GM19025 (cell line): ENCODE data around the gene SMTNL2.
"Not testable (repeated sequence)": the region's sequence is repeated elsewhere in the genome, so short reads cannot be mapped to it uniquely, and the experiment has no call there.

Experiments used
- ATAC-seq: cut with Tn5 transposase; IDR thresholded peaks from one replicate; pipeline ENCODE4 v1.9.1; 2021; ENCODE audit warnings: mild to moderate bottlenecking, low read depth, moderate library complexity; ENCODE audit not compliant: unreplicated experiment

The SMTNL2 gene

DNA sequence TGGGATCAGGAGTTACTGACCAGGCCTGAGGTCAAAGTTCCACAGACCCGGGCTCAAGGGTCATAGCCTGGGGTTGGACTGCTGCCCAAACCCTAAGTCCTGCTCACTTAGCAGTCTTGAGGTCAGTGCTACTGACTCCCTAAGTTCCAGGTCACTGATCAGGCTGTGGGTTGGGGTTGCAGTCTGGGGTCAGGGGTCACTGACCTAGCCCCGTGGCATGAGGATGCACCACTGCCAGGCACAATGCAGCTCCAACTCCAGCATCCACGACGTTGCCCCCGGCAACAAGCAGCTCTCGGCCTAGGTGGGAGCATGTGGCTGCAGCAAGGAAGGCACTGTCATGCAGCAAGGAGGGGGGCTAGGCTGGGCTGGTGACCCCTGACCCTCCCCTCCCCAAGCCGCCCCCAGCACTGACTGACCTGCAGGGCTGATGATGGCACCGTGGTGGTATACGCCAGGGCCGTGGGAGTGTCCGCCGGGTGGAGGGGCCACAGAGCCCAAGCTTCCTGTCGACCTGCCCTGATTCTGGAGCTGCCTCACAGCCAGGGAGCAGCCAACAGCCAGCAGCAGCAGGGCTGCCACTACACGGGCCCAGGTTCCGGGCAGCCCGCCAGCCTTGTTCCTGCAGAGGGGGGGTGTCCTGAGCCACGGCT, 25.1 kb upstream of the SMTNL2 start:
- ATAC-seq: no peak

DNA sequence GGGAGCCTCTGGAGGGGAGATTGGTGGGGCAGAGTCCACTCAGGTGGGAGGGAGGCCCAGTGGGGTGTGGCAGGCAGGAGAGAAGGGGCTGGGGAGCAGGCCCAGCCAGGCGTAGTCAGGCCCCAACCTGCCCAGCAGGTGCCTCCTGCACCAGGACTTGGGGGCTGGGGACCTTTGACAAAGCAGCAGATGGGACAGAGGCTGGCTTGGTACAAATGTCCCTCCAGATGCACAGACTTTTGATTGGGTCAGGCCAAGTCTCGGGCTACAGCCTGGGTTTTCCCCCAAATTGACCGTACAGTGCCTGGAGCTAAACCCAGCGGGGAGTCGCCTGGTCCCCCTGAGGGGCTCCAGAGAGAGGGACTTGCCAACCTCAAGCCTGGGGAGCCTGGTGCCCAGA, 24.4 kb upstream of the SMTNL2 start:
- ATAC-seq: no peak

DNA sequence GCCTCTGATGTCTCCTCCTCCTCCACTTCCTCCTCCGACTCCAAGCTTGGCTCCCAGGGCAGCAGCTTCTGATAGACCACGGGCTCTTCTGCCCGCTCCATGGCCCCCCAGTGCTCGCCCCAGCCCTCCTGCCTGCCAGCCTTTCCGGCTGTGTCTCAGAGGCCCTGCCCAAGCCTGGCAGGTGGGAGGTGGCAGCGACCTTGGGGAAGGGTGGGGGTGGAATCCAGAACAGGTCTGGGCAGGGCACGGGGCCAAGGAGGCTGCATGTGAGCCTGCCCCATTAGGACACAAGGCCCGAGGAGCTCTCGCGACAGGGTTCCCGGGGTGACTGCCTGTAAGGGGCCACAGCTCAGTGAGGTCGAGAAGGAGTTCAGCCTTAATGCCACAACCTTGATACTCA, 23.9 kb upstream of the SMTNL2 start, which contains the start of gene GGT6:
Gene GGT6 (minus strand): TSS at position 157 of the 400 bp plus-strand sequence. CDS start 56 bp downstream, at position 101.
- no peak for ATAC-seq

DNA sequence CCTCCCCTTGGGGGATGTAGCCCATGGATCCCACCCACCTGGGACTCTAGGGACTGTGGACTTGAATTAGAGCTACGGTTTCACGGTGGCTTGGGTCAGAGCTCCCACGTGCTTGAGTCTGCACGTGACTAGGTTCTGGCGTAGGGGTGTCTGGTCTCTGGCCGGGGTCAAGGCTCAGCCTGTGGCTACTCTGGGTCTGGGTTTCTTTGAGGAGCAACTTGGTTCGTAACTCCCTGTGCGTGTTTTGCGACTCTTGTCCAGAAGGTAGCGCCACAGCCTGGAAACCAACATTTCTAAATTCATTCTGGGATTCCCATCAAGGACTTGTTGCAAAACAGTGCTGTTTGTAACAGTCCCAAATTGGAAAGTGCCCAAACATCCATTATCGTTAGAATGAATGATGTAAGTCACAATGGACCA, 23.5 kb upstream of the SMTNL2 start:
- no peak for ATAC-seq

GRCh38 chr17:4562015-4562969, 22.0 kb upstream of the SMTNL2 start:
- ATAC-seq: no peak

GRCh38 chr17:4565209-4566141, 18.9 kb upstream of the SMTNL2 start:
- ATAC-seq: no peak

DNA sequence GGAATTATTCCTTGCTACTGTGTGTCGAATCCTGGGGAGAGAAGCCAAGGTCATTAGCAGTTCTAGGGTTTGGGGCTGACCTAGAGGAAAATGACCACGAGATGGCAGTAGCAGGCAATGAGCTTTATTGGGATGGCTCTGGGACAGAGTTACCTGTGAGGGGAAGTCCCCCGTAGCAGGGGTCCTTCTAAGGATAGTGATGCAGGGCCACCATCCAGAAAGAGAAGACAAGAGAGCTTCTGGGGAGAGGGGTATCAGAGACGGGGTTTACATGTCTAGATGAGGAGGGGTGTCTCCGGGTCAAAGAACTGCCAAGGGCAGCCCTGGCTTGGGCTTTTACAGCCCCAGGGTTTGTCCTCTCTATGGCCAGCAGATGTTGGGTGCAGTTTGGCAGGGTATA, 17.5 kb upstream of the SMTNL2 start:
- ATAC-seq: no peak

DNA sequence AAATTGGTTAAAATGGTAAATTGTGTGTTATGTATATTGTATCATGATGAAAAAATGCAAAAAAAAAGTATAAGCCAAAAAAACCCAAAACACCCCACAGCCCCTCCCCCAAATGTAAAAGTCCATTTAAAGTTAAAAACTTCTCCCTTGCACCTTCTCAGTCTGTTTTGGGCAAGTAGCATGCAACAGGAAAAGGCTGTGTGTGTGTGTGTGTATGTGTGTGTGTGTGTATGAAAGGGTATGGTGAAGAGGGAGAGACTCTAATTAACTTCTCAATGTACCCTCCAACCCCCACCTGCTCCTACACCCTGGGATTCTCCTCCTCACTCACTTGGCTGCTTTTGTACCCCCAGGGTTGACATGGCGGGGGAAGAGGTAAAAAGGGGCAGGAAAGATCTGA, 14.7 kb upstream of the SMTNL2 start:
- ATAC-seq: no peak

DNA sequence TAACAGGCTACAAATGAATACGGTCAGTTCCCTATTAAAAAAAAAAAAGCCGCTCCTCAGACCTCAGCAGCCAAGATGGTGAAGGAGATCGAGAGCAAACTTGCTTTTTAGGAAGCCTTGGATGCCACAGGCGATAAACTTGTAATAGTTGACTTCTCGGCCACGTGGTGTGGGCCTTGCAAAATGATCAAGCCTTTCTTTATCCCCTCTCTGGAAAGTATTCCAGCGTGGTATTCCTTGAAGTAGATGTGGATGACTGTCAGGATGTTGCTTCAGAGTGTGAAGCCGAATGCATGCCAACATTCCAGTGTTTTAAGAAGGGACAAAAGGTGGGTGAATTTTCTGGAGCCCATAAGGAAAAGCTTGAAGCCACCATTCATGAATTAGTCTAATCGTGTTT, 12.2 kb upstream of the SMTNL2 start:
- ATAC-seq: no peak

DNA sequence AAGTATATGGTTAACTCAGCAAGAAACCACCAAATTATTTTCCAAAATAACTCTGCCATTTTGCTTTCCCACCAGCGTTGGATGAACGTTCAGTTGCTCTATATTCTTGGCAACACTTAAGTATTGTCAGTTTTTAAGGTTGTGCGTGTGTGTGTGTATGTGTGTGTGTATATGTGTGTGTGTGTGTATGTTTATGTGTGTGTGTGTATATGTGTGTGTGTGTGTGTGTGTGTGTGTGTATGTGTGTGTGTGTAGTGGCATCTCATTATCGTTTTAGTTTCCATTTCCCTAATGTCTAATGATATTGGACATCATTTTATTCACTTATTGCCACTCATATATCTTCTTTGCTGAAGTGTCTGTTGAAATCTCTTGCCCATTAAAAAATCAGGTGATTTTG, 11.2 kb upstream of the SMTNL2 start:
- no peak for ATAC-seq

- no peak for ATAC-seq
Observed at GRCh38 chr17:4573669-4574068, 10.7 kb upstream of the SMTNL2 start.

GRCh38 chr17:4574448-4575045, 9.8 kb upstream of the SMTNL2 start:
- ATAC-seq: no peak

DNA sequence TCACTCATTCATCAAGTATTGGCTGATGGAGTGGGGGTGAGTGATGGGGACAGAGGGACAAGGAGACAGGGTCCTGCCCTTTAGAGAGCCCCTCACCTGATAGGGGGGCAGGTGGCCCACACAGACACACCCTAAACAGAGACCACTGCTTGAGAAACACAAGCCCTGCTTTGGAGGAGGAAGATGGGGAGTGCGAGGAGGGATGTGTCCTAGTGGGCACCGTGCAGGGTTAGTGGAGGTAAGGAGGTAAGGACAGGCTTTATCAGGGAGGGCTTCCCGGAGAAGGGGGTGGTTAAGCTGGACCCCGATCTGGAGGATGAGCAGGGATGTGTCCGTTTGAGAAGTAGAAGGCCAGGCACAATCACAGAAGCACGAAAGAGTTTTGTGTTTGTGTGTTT, 8.2 kb upstream of the SMTNL2 start:
- no peak for ATAC-seq

- ATAC-seq: no peak
Observed at GRCh38 chr17:4576729-4577322, 7.5 kb upstream of the SMTNL2 start.

DNA sequence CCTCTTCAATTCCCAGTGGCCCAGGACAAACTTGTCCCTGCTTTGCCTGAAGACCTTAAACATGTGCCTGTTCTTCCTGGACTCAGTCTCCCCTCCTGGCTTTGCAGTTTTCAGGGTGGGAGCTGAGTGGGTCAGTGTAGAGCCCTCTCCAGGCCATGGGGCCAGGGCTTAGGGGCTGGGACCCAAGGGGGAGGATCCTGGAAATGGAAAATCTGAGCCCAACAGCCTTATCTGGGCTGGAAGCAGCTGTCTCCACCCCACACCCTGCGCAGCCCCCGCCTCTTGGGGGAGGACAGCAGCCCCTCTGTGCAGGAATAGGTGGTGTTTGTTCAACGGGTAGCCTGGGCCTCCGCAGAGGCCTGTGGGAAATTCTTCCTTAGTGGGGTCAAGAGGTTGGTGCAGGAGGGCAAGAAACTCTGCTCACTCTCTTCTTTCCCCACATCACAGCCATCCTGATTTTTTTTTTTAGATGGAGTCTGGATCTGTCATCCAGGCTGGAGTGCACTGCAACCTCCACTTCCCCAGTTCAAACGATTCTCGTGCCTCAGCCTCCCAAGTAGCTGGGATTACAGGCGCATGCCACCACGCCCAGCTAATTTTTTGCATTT, 6.8 kb upstream of the SMTNL2 start:
- no peak for ATAC-seq

DNA sequence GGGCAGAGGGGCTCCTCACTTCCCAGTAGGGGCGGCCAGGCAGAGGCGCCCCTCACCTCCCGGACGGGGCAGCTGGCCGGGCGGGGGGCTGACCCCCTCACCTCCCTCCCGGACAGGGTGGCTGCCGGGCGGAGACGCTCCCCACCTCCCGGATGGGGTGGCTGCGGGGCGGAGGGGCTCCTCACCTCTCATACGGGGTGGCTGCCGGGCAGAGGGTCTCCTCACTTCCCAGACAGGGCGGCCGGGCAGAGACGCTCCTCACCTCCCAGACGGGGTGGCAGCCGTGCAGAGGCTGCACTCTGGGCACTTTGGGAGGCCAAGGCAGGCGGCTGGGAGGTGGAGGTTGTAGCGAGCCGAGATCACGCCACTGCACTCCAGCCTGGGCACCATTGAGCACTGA, 6.0 kb upstream of the SMTNL2 start:
- not testable (repeated sequence) for ATAC-seq

- no peak for ATAC-seq
Observed at GRCh38 chr17:4579678-4580077, 4.7 kb upstream of the SMTNL2 start.

GRCh38 chr17:4580291-4580690, 4.0 kb upstream of the SMTNL2 start:
- no peak for ATAC-seq

- ATAC-seq: no peak
Observed at GRCh38 chr17:4582101-4582501, 2.2 kb upstream of the SMTNL2 start.
